K562 (cell line): ENCODE data around the gene NIPAL3. TPM values are rescaled to one million over a fixed set of nuclear protein-coding genes. Genes with fewer than 3 reads are reported as not detected.

Experiments
- ATAC-seq: fragments of 200-7000 bp; cut with Tn5 transposase; 3 replicates; pipeline ENCODE4 v1.9.1; 2020; ENCODE audit warnings: moderate library complexity
- BruUV-seq: library from RNA; stranded (reverse); fragments of 400-500 nt; replicated peaks from 2 replicates; lab custom pipeline; 2021; lab: Mats Ljungman, UMichigan
- CTCF ChIA-PET: fragments of 300-600 bp; formaldehyde crosslinking; extraction: SDS; loops from one replicate; lab custom pipeline; 2021; ENCODE audit warnings: low intra/inter-chr PET ratio; lab: Yijun Ruan, JAX
- POLR2A ChIA-PET: fragments of 300-600, 350-650 bp; sonication (Branson Sonifier 250); formaldehyde crosslinking; extraction: SDS; loops from one replicate; lab custom pipeline; 2021; ENCODE audit warnings: antibody characterized with exemption, inconsistent platforms; lab: Yijun Ruan, JAX
- DNase-seq, 4 experiments: peaks; one replicate each; pipeline versions ENCODE4 v3.0.0 to v3.0.0-alpha.2; 2011 to 2018; ENCODE audit warnings: low spot score in 3 of 4, mixed read lengths in 3 of 4; ENCODE audit errors: extremely low read depth in 1 of 4
- FAIRE-seq: peaks from 2 replicates; lab custom pipeline; 2011; peaks lifted over from hg19 to GRCh38; lab: Jason Lieb, UNC
- H2AFZ ChIP-seq: 2 replicates; pipeline ENCODE4 v1.6.0; 2011; ENCODE audit warnings: low read depth, low read length, control low read depth, inconsistent platforms
- H3K27ac ChIP-seq: fragments of 200-600 bp; 3 replicates; pipeline ENCODE4 v1.8.0; 2011; ENCODE audit warnings: low read depth, mild to moderate bottlenecking, control low read depth, inconsistent platforms, low read length, moderate library complexity, mixed read lengths; ENCODE audit errors: extremely low read depth
- H3K27me3 ChIP-seq, 2 experiments: fragments of 300-600 bp in 1 of 2; 2 replicates in 1 of 2; 3 replicates in 1 of 2; pipeline versions ENCODE4 v1.6.0 to v1.8.0; 2011; ENCODE audit warnings: inconsistent platforms in 2 of 2, low read length in 2 of 2, mild to moderate bottlenecking in 1 of 2, mixed read lengths in 1 of 2, moderate library complexity in 1 of 2; ENCODE audit not compliant: control insufficient read depth in 2 of 2, insufficient read depth in 2 of 2
- H3K36me3 ChIP-seq: fragments of 300-600 bp; 3 replicates; pipeline ENCODE4 v1.8.0; 2011; ENCODE audit warnings: mild to moderate bottlenecking, low read length, inconsistent platforms; ENCODE audit not compliant: control insufficient read depth, insufficient read depth
- H3K4me1 ChIP-seq, 2 experiments: fragments of 200-600 bp in 1 of 2; replicated peaks in 1 of 2; 2 replicates in 1 of 2; 3 replicates in 1 of 2; pipeline versions ENCODE4 v1.5.1 to v1.8.0; 2011; ENCODE audit warnings: inconsistent platforms in 2 of 2, low read length in 2 of 2, mild to moderate bottlenecking in 1 of 2, mixed read lengths in 1 of 2, moderate library complexity in 1 of 2; ENCODE audit not compliant: control insufficient read depth in 2 of 2, insufficient read depth in 2 of 2
- H3K4me2 ChIP-seq: 2 replicates; pipeline ENCODE4 v1.6.1; 2011; ENCODE audit warnings: low read length, control low read depth, inconsistent platforms, mixed read lengths; ENCODE audit not compliant: insufficient read depth
- H3K4me3 ChIP-seq: fragments of 200-600 bp; sonication (generic), shearing (Covaris generic); 2 replicates; pipeline ENCODE4 v1.5.1; 2016; ENCODE audit warnings: control low read depth, inconsistent platforms
- H3K79me2 ChIP-seq: fragments of 200-600 bp; 3 replicates; pipeline ENCODE4 v1.8.0; 2011; ENCODE audit warnings: low read length, inconsistent platforms; ENCODE audit not compliant: control insufficient read depth, insufficient read depth
- H3K9ac ChIP-seq, 2 experiments: 2 replicates each; pipeline versions ENCODE4 v1.6.0 to v1.6.1; 2011; ENCODE audit warnings: low read depth in 2 of 2, low read length in 2 of 2, control low read depth in 1 of 2, inconsistent platforms in 1 of 2, mild to moderate bottlenecking in 1 of 2, mixed read lengths in 1 of 2; ENCODE audit not compliant: insufficient read depth in 1 of 2
- H3K9me1 ChIP-seq: one replicate; pipeline ENCODE4 v1.6.0; 2011; ENCODE audit warnings: inconsistent platforms, mild to moderate bottlenecking, low read length, moderate library complexity; ENCODE audit not compliant: control insufficient read depth, insufficient read depth
- H3K9me3 ChIP-seq: replicated peaks from 2 replicates; pipeline ENCODE4 v1.5.1; 2011; ENCODE audit warnings: low read depth, low read length, inconsistent platforms; ENCODE audit not compliant: control insufficient read depth, insufficient read depth
- H4K20me1 ChIP-seq: replicated peaks from 2 replicates; pipeline ENCODE4 v1.6.1; 2011; ENCODE audit warnings: low read length, inconsistent platforms, mixed read lengths; ENCODE audit not compliant: control insufficient read depth, insufficient read depth
- CEBPB ChIP-seq: fragments of 450-650 bp; IDR thresholded peaks from 2 replicates; pipeline ENCODE4 v1.6.1; 2016; ENCODE audit warnings: missing genetic modification characterization, missing compliant biosample characterization
- GABPA ChIP-seq: fragments of 200-800 bp; sonication (Bioruptor generic); conservative IDR thresholded peaks from 2 replicates; pipeline ENCODE4 v1.6.1; 2016; ENCODE audit warnings: low read depth, missing genetic modification characterization, missing compliant biosample characterization
- NFE2L1 ChIP-seq: fragments of 450-650 bp; IDR thresholded peaks from 2 replicates; pipeline ENCODE4 v1.6.1; 2016; ENCODE audit warnings: missing genetic modification characterization, low read depth, mild to moderate bottlenecking, missing compliant biosample characterization, moderate library complexity, borderline replicate concordance
- NR2F6 ChIP-seq: fragments of 450-650 bp; formaldehyde crosslinking; IDR thresholded peaks from 2 replicates; pipeline ENCODE4 v1.4.0; 2020; ENCODE audit warnings: mild to moderate bottlenecking
- RAD21 ChIP-seq, 2 experiments: fragments of 250-450 bp in 1 of 2; fragments of 450-650 bp in 1 of 2; sonication (Bioruptor Pico) in 1 of 2; formaldehyde crosslinking in 1 of 2; IDR thresholded peaks in 1 of 2; conservative IDR thresholded peaks in 1 of 2; 2 replicates each; pipeline versions ENCODE4 v1.4.0 to v1.8.0; 2020 to 2022; ENCODE audit warnings: mild to moderate bottlenecking in 2 of 2, moderate library complexity in 1 of 2
- ZZZ3 ChIP-seq: fragments of 450-650 bp; IDR thresholded peaks from 2 replicates; pipeline ENCODE4 v1.6.1; 2016; ENCODE audit warnings: antibody characterized with exemption, mild to moderate bottlenecking, moderate library complexity
- WGBS: fragments of 100-300 bp; shearing (Covaris generic); methylation state at CpG from one replicate; pipeline ENCODE4 v1.1.6; 2016; ENCODE audit warnings: low coverage, mixed read lengths; ENCODE audit not compliant: insufficient coverage; ENCODE audit errors: missing lambda C conversion rate; 5-methylcytosine and 5-hydroxymethylcytosine counted together
- in situ Hi-C: fragments of 300-500 bp; cut with MboI; formaldehyde crosslinking; loops from 4 replicates; pipeline ENCODE4 v1.15.0; 2018; ENCODE audit warnings: inconsistent platforms, mixed read lengths
- intact Hi-C: fragments of 100-400 bp; cut with micrococcal nuclease; formaldehyde crosslinking; loops from 2 replicates; pipeline ENCODE4 v1.14.2; 2022
- polyA plus RNA-seq, 8 experiments: library from polyadenylated mRNA; depleted of rRNA in 4 of 8; stranded (reverse) in 5 of 8; unstranded in 3 of 8; fragments of >200 nt; fragmentation: Nextera tagmentation in 2 of 8; fragmentation: Illumina TruSeq in 1 of 8; extraction: Ambion mirVana in 2 of 8; extraction: Trizol in 1 of 8; gene quantifications; 2 replicates each; pipeline versions ENCODE4 v1.2.1 to v1.2.3, GENCODE V29; 2011 to 2014; ENCODE audit warnings: inconsistent platforms in 1 of 8, missing spikeins in 1 of 8
- total RNA-seq, 7 experiments: library from RNA; depleted of rRNA in 6 of 7; stranded (reverse); fragments of >200 nt in 6 of 7; fragmentation: Illumina TruSeq in 2 of 7; extraction: Trizol in 2 of 7; gene quantifications; 2 replicates each; pipeline versions ENCODE4 v1.2.1 to v1.2.3, GENCODE V29; 2011 to 2021; ENCODE audit warnings: low replicate concordance in 1 of 7
- TF ChIP-seq, protein P1 (sequence below): fragments of 450-650 bp; IDR thresholded peaks from 2 replicates; pipeline ENCODE4 v1.7.1; 2018; ENCODE audit warnings: mild to moderate bottlenecking, low read depth; ENCODE audit not compliant: partially characterized antibody
- TF ChIP-seq, protein P2 (sequence below), 3 experiments: IDR thresholded peaks in 2 of 3; conservative IDR thresholded peaks in 1 of 3; 2 replicates each; pipeline ENCODE4 v1.5.1; 2011 to 2012; ENCODE audit warnings: low read length in 3 of 3, mild to moderate bottlenecking in 3 of 3, control low read depth in 2 of 3, improper control_type of control experiment in 1 of 3, inconsistent platforms in 1 of 3, low read depth in 1 of 3, mixed read lengths in 1 of 3, moderate library complexity in 1 of 3; ENCODE audit not compliant: insufficient read depth in 2 of 3
- TF ChIP-seq, protein P3 (sequence below): fragments of 250-450 bp; sonication (Bioruptor Pico); IDR thresholded peaks from 2 replicates; pipeline ENCODE4 v1.4.0; 2020; ENCODE audit warnings: mild to moderate bottlenecking, moderate library complexity
- TF ChIP-seq, protein P4 (sequence below): fragments of 450-650 bp; formaldehyde crosslinking; IDR thresholded peaks from 2 replicates; pipeline ENCODE4 v1.4.0; 2020; ENCODE audit warnings: mild to moderate bottlenecking, moderate library complexity
- TF ChIP-seq, protein P5 (sequence below): fragments of 250-450 bp; sonication (Bioruptor Pico); IDR thresholded peaks from 2 replicates; pipeline ENCODE4 v1.4.0; 2020; ENCODE audit warnings: mild to moderate bottlenecking

The NIPAL3 gene
- total and polyA plus RNA-seq, 9 of the 15 experiments (the other 6 are each of a cell fraction or from before 2014, with no cell fraction given): 10.5 to 26.3 (median 16.0) TPM

DNA sequence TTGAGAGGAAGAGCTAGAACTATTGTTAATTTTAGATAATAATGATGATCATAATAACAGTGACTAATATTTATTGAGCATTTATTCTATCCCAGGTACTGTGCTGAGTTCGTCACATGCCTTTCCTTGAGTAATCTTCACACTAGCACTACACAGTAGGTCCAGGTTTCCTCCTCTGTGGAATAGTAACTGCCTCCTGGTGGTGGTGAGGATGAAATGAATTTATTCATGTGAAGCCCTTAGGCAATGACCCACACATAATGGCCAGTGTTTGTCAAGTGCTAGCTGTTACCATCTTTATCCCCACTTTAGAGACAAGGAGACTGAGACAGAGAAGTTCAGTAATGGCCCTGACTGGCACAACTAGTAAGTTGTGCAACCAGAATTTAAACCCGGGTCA is 5.9 kb downstream of the NIPAL3 start:
- H3K4me2 ChIP-seq: no peak overlapping the region
- FAIRE-seq (no peak), ATAC-seq (no peak), DNase-seq (peak in 1 of 4 experiments; percentile 23)
- no peak overlapping the region for H2AFZ ChIP-seq
- H3K36me3 ChIP-seq: peaks cover 35% of the 10 kb centered on the region; the same call in 2 of the 3 replicates
- H3K27ac ChIP-seq: no peak overlapping the region
- no peaks in the 10 kb centered on the region for H3K9me3 ChIP-seq
- H3K4me1 ChIP-seq: peaks cover 31 to 32% of the 10 kb centered on the region in 2 experiments
- intact Hi-C loops: no loop called here
- in situ Hi-C loops: no loop called here
- CTCF ChIA-PET: no interaction called here
- no peak overlapping the region for H3K9ac ChIP-seq
- POLR2A ChIA-PET: no interaction called here
- no TSS peak for BruUV-seq
- H3K4me3 ChIP-seq: no peak overlapping the region
- WGBS: 68% methylated on average over 2 of the region's 2 CpGs
- no peaks in the 10 kb centered on the region for H3K9me1 ChIP-seq
- H4K20me1 ChIP-seq: peaks cover 4% of the 10 kb centered on the region; the same call in 1 of the 2 replicates
- peaks cover 24% of the 10 kb centered on the region for H3K79me2 ChIP-seq
- no peaks in the 10 kb centered on the region for H3K27me3 ChIP-seq
- no peak for TF ChIP-seq ZZZ3
- no peak for TF ChIP-seq GABPA (tag)
- TF ChIP-seq, protein P1, sequence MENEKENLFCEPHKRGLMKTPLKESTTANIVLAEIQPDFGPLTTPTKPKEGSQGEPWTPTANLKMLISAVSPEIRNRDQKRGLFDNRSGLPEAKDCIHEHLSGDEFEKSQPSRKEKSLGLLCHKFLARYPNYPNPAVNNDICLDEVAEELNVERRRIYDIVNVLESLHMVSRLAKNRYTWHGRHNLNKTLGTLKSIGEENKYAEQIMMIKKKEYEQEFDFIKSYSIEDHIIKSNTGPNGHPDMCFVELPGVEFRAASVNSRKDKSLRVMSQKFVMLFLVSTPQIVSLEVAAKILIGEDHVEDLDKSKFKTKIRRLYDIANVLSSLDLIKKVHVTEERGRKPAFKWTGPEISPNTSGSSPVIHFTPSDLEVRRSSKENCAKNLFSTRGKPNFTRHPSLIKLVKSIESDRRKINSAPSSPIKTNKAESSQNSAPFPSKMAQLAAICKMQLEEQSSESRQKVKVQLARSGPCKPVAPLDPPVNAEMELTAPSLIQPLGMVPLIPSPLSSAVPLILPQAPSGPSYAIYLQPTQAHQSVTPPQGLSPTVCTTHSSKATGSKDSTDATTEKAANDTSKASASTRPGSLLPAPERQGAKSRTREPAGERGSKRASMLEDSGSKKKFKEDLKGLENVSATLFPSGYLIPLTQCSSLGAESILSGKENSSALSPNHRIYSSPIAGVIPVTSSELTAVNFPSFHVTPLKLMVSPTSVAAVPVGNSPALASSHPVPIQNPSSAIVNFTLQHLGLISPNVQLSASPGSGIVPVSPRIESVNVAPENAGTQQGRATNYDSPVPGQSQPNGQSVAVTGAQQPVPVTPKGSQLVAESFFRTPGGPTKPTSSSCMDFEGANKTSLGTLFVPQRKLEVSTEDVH: no peak
- TF ChIP-seq, protein P2, sequence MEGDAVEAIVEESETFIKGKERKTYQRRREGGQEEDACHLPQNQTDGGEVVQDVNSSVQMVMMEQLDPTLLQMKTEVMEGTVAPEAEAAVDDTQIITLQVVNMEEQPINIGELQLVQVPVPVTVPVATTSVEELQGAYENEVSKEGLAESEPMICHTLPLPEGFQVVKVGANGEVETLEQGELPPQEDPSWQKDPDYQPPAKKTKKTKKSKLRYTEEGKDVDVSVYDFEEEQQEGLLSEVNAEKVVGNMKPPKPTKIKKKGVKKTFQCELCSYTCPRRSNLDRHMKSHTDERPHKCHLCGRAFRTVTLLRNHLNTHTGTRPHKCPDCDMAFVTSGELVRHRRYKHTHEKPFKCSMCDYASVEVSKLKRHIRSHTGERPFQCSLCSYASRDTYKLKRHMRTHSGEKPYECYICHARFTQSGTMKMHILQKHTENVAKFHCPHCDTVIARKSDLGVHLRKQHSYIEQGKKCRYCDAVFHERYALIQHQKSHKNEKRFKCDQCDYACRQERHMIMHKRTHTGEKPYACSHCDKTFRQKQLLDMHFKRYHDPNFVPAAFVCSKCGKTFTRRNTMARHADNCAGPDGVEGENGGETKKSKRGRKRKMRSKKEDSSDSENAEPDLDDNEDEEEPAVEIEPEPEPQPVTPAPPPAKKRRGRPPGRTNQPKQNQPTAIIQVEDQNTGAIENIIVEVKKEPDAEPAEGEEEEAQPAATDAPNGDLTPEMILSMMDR (IDR thresholded peaks at IDR 0.05 in 2 of 3, conservative IDR thresholded peaks at IDR 0.05 in 1 of 3; ENCODE audit: insufficient read depth in 2 of 3, low read depth in 1 of 3, low read length in 3 of 3): peak; percentile 27 to 35 (median 30); a peak in 4 of 6 replicates
- peak in 1 of 2 experiments; percentile 29; a peak in 2 of 4 replicates for TF ChIP-seq RAD21 (CRISPR knock-in tag; conservative IDR thresholded peaks at IDR 0.05 in 1 of 2, IDR thresholded peaks at IDR 0.05 in 1 of 2)
- TF ChIP-seq, protein P3, sequence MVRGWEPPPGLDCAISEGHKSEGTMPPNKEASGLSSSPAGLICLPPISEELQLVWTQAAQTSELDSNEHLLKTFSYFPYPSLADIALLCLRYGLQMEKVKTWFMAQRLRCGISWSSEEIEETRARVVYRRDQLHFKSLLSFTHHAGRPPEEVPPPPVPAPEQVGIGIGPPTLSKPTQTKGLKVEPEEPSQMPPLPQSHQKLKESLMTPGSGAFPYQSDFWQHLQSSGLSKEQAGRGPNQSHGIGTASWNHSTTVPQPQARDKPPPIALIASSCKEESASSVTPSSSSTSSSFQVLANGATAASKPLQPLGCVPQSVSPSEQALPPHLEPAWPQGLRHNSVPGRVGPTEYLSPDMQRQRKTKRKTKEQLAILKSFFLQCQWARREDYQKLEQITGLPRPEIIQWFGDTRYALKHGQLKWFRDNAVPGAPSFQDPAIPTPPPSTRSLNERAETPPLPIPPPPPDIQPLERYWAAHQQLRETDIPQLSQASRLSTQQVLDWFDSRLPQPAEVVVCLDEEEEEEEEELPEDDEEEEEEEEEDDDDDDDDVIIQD (CRISPR knock-in tag): no peak
- TF ChIP-seq, protein P4, sequence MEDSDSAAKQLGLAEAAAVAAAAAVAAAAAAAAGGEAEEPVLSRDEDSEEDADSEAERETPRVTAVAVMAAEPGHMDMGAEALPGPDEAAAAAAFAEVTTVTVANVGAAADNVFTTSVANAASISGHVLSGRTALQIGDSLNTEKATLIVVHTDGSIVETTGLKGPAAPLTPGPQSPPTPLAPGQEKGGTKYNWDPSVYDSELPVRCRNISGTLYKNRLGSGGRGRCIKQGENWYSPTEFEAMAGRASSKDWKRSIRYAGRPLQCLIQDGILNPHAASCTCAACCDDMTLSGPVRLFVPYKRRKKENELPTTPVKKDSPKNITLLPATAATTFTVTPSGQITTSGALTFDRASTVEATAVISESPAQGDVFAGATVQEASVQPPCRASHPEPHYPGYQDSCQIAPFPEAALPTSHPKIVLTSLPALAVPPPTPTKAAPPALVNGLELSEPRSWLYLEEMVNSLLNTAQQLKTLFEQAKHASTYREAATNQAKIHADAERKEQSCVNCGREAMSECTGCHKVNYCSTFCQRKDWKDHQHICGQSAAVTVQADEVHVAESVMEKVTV (CRISPR knock-in tag): no peak
- TF ChIP-seq, protein P5, sequence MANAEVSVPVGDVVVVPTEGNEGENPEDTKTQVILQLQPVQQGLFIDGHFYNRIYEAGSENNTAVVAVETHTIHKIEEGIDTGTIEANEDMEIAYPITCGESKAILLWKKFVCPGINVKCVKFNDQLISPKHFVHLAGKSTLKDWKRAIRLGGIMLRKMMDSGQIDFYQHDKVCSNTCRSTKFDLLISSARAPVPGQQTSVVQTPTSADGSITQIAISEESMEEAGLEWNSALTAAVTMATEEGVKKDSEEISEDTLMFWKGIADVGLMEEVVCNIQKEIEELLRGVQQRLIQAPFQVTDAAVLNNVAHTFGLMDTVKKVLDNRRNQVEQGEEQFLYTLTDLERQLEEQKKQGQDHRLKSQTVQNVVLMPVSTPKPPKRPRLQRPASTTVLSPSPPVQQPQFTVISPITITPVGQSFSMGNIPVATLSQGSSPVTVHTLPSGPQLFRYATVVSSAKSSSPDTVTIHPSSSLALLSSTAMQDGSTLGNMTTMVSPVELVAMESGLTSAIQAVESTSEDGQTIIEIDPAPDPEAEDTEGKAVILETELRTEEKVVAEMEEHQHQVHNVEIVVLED (CRISPR knock-in tag): no peak
- no peak for TF ChIP-seq NFE2L1
- TF ChIP-seq NR2F6 (CRISPR knock-in tag): no peak
- 0 out of 2 replicates have a peak, but pooled peaks have one; percentile 8 for TF ChIP-seq CEBPB
